Ascending aorta (tissue), 2 donors: ENCODE measurements around the gene BMP7. TPM values are rescaled to one million over a fixed set of nuclear protein-coding genes. Genes with fewer than 3 reads are reported as not detected.

Experiments used
- DNase-seq, 2 donors: peaks; one replicate each; pipeline ENCODE4 v3.0.0-alpha.2; 2019; ENCODE audit warnings: low spot score in 2 of 2
- H3K27ac ChIP-seq, 2 donors: fragments of 200-600 bp; sonication (generic); one replicate each; pipeline ENCODE4 v1.5.1; 2016 to 2017; ENCODE audit warnings: mild to moderate bottlenecking in 1 of 2
- H3K27me3 ChIP-seq: fragments of 200-600 bp; sonication (generic); one replicate; pipeline ENCODE4 v1.5.1; 2017
- H3K36me3 ChIP-seq, 2 donors: fragments of 200-600 bp; sonication (generic); one replicate each; pipeline ENCODE4 v1.5.1; 2016
- H3K4me1 ChIP-seq, 2 donors: fragments of 200-600 bp; sonication (generic); one replicate each; pipeline ENCODE4 v1.5.1; 2016 to 2017; ENCODE audit warnings: mild to moderate bottlenecking in 1 of 2
- H3K4me3 ChIP-seq, 2 donors: fragments of 200-600 bp; sonication (generic); one replicate each; pipeline ENCODE4 v1.5.1; 2016 to 2017; ENCODE audit warnings: mild to moderate bottlenecking in 1 of 2
- H3K9me3 ChIP-seq, 2 donors: fragments of 200-600 bp; sonication (generic); one replicate each; pipeline ENCODE4 v1.5.1; 2016
- CTCF ChIP-seq, 3 experiments: fragments of 200-600 bp in 2 of 3; fragments of 450-650 bp in 1 of 3; sonication (generic) in 2 of 3; IDR thresholded peaks; one replicate each; pipeline ENCODE4 v1.5.1; 2016 to 2019; ENCODE audit warnings: antibody characterized with exemption in 3 of 3, mild to moderate bottlenecking in 1 of 3, moderate library complexity in 1 of 3
- intact Hi-C: fragments of 100-400 bp; cut with DNase I; formaldehyde crosslinking; loops from one replicate; pipeline ENCODE4 v1.15.1; 2023
- total RNA-seq: library from RNA; depleted of rRNA; stranded (reverse); fragments of >200 nt; gene quantifications from one replicate; pipeline ENCODE4 v1.1.0, GENCODE V29; 2016

The BMP7 gene
- total RNA-seq, 1 donor from 2014 or later = not detected

- H3K27me3 ChIP-seq = no peaks in the 10 kb centered on the region
- intact Hi-C loops = no loop called here
- no peak for TF ChIP-seq CTCF (IDR thresholded peaks at IDR 0.05)
- no peaks in the 10 kb centered on the region for H3K9me3 ChIP-seq
- H3K27ac ChIP-seq = no peak overlapping the region
- no peak overlapping the region for H3K4me3 ChIP-seq
- no peaks in the 10 kb centered on the region for H3K36me3 ChIP-seq
- no peak for DNase-seq
- H3K4me1 ChIP-seq = no peaks in the 10 kb centered on the region
Observed at GRCh38 chr20:57153238-57153905, 113.1 kb downstream of the BMP7 start.

- Histone ChIP-seq H3K36me3 (no peaks in the 10 kb centered on the region), H3K27ac (no peak overlapping the region), H3K4me3 (no peak overlapping the region), H3K4me1 (no peaks in the 10 kb centered on the region), H3K9me3 (no peaks in the 10 kb centered on the region), H3K27me3 (no peaks in the 10 kb centered on the region)
- TF ChIP-seq CTCF (IDR thresholded peaks at IDR 0.05) = no peak
- intact Hi-C loops = no loop called here
- DNase-seq = no peak
Observed at GRCh38 chr20:57152557-57152956, 113.9 kb downstream of the BMP7 start.

- no peak for TF ChIP-seq CTCF (IDR thresholded peaks at IDR 0.05)
- Histone ChIP-seq H3K4me3 (no peak overlapping the region), H3K36me3 (no peaks in the 10 kb centered on the region), H3K27ac (no peak overlapping the region), H3K4me1 (no peaks in the 10 kb centered on the region), H3K27me3 (no peaks in the 10 kb centered on the region), H3K9me3 (no peaks in the 10 kb centered on the region)
- intact Hi-C loops = no loop called here
- DNase-seq = no peak
Observed at GRCh38 chr20:57150559-57150958, 115.9 kb downstream of the BMP7 start.

- TF ChIP-seq CTCF (IDR thresholded peaks at IDR 0.05) = no peak
- H3K4me3 ChIP-seq = no peak overlapping the region
- H3K27me3 ChIP-seq = no peaks in the 10 kb centered on the region
- H3K9me3 ChIP-seq = no peaks in the 10 kb centered on the region
- no peak for DNase-seq
- H3K4me1 ChIP-seq = no peaks in the 10 kb centered on the region
- no peak overlapping the region for H3K27ac ChIP-seq
- intact Hi-C loops = no loop called here
- H3K36me3 ChIP-seq = no peaks in the 10 kb centered on the region
Observed at GRCh38 chr20:57148263-57148662, 118.2 kb downstream of the BMP7 start.

GRCh38 chr20:57147185-57147584 is 119.3 kb downstream of the BMP7 start:
- intact Hi-C loops = no loop called here

More at GRCh38 chr20:57147185-57147584, 119.3 kb downstream of the BMP7 start:
- no peaks in the 10 kb centered on the region for H3K4me1 ChIP-seq
- no peak overlapping the region for H3K4me3 ChIP-seq
- H3K9me3 ChIP-seq = no peaks in the 10 kb centered on the region
- DNase-seq = no peak
- no peaks in the 10 kb centered on the region for H3K27me3 ChIP-seq
- no peaks in the 10 kb centered on the region for H3K36me3 ChIP-seq
- TF ChIP-seq CTCF (IDR thresholded peaks at IDR 0.05) = no peak
- H3K27ac ChIP-seq = no peak overlapping the region
